H1 (cell line): ENCODE results near the gene PRICKLE2. TPM values are rescaled to one million over a fixed set of nuclear protein-coding genes. Genes with fewer than 3 reads are reported as not detected.

Source experiments
- ASH2L ChIP-seq: fragments of 200-600, 300-600 bp; sonication (generic); IDR thresholded peaks from one replicate; pipeline ENCODE4 v1.7.1; 2017; ENCODE audit warnings: low read length
- BCL11A ChIP-seq, 2 experiments: IDR thresholded peaks; one replicate each; pipeline ENCODE4 v1.6.1; 2011; ENCODE audit warnings: low read depth in 2 of 2, low read length in 2 of 2, mild to moderate bottlenecking in 2 of 2
- BRCA1 ChIP-seq: IDR thresholded peaks from 2 replicates; pipeline ENCODE4 v1.6.1; 2012; ENCODE audit warnings: low read depth, low read length, improper control_type of control experiment
- E2F6 ChIP-seq: IDR thresholded peaks from 2 replicates; pipeline ENCODE4 v1.6.1; 2012; ENCODE audit warnings: inconsistent platforms
- RNF2 ChIP-seq: fragments of 200-900, 300-1000 bp; sonication (generic); IDR thresholded peaks from 2 replicates; pipeline ENCODE4 v1.7.1; 2016; ENCODE audit warnings: borderline replicate concordance, low read depth, mild to moderate bottlenecking, antibody characterized with exemption, low read length; ENCODE audit not compliant: poor library complexity, severe bottlenecking; ENCODE audit errors: missing control alignments
- polyA plus RNA-seq, 7 experiments: library from polyadenylated mRNA; depleted of rRNA in 3 of 7; stranded (reverse) in 5 of 7; unstranded in 2 of 7; fragments of >200 nt in 5 of 7; fragments of 200-250 nt in 2 of 7; gene quantifications; 1 replicate in 5 of 7; 2 replicates in 1 of 7; 4 replicates in 1 of 7; pipeline versions ENCODE4 v1.2.1 to v1.2.3, GENCODE V29; 2011 to 2013; ENCODE audit warnings: missing spikeins in 2 of 7, mixed read lengths in 2 of 7
- total RNA-seq: library from RNA; stranded (reverse); fragmentation: NEBNext Ultra II Directional; extraction: Animal tissue kit (Norgen Biotek cat#: 25700); gene quantifications from 2 replicates; pipeline ENCODE4 v1.2.1, GENCODE V29; 2021

Gene PRICKLE2
- total and polyA plus RNA-seq, 2 of the 8 experiments (the other 6 are each of a cell fraction or from before 2014, with no cell fraction given) = 2.9 to 8.0 TPM

GRCh38 chr3:64239841-64240240 lies 14.6 kb upstream of the PRICKLE2 start (continued):
- no peak for TF ChIP-seq RNF2
- TF ChIP-seq ASH2L = no peak
- TF ChIP-seq E2F6 = no peak
- TF ChIP-seq BRCA1 = no peak
- TF ChIP-seq BCL11A (IDR thresholded peaks at IDR 0.05; ENCODE audit: low read depth in 2 of 2, low read length in 2 of 2) = no peak
